ENCODE results near the gene HSD11B2.

HSD11B2 gene

GRCh38 chr16:67404740-67405226, 26.1 kb upstream of the HSD11B2 start:
- peaks cover 3% of the 10 kb centered on the region for H3K79me2 ChIP-seq (ENCODE audit: control insufficient read depth, insufficient read depth, low read length, poor library complexity)
- no peak overlapping the region for H3K9ac ChIP-seq (ENCODE audit: low read length)
- H3K9me3 ChIP-seq (ENCODE audit: insufficient read depth, low read depth, low read length), result peaks cover under 1% of the 10 kb centered on the region
- no peak overlapping the region for H2AFZ ChIP-seq (ENCODE audit: insufficient read depth, low read length, poor library complexity)
- H2AK5ac ChIP-seq (ENCODE audit: low read length), result no peak overlapping the region
- no peaks in the 10 kb centered on the region for H3K27me3 ChIP-seq (ENCODE audit: insufficient read depth, low read length)
- no peak overlapping the region for H3K4ac ChIP-seq (ENCODE audit: low read depth, low read length)
- H4K12ac ChIP-seq (ENCODE audit: low read depth, low read length), result no peak overlapping the region
- H3K79me1 ChIP-seq (ENCODE audit: low read length), result peaks cover 26% of the 10 kb centered on the region
- peak overlapping the region; percentile 86 for H4K91ac ChIP-seq (ENCODE audit: low read depth, low read length)
- peak overlapping the region; percentile 71 for H2BK5ac ChIP-seq (ENCODE audit: low read depth, low read length, poor library complexity)
- H3K23ac ChIP-seq (ENCODE audit: low read length), result no peak overlapping the region
- peaks cover 21 to 23% of the 10 kb centered on the region in 2 experiments for H3K4me1 ChIP-seq (ENCODE audit: control insufficient read depth in 1 of 2, insufficient read depth in 2 of 2, low read length in 2 of 2)
- peak overlapping the region; percentile 69 for H2BK120ac ChIP-seq (ENCODE audit: insufficient read depth, low read length, poor library complexity)
- DNase-seq, result peak; percentile 98 to 99
- H3K4me3 ChIP-seq (ENCODE audit: low read depth, low read length), result no peak overlapping the region
- peak overlapping the region; percentile 55 for H3K18ac ChIP-seq (ENCODE audit: low read length)
- WGBS (ENCODE audit: extremely low coverage, insufficient coverage, insufficient read length), result no CpG with 5 or more reads among the region's 5 CpGs
- peak overlapping the region; percentile 58 for H3K14ac ChIP-seq (ENCODE audit: low read length)
- no peaks in the 10 kb centered on the region for H3K36me3 ChIP-seq (ENCODE audit: control insufficient read depth in 1 of 2, insufficient read depth in 2 of 2, low read length in 2 of 2)
- no peak overlapping the region for H4K8ac ChIP-seq (ENCODE audit: low read depth, low read length)
- H3K4me2 ChIP-seq (ENCODE audit: low read length), result peak overlapping the region; percentile 17
- peak overlapping the region; percentile 72 for H3K27ac ChIP-seq (ENCODE audit: low read depth, low read length)
- H2BK12ac ChIP-seq (ENCODE audit: low read length), result no peak overlapping the region

GRCh38 chr16:67405336-67405735, 25.6 kb upstream of the HSD11B2 start:
- H3K4me3 ChIP-seq (ENCODE audit: low read depth, low read length), result no peak overlapping the region
- no peaks in the 10 kb centered on the region for H3K27me3 ChIP-seq (ENCODE audit: insufficient read depth, low read length)
- no peaks in the 10 kb centered on the region for H3K36me3 ChIP-seq (ENCODE audit: control insufficient read depth in 1 of 2, insufficient read depth in 2 of 2, low read length in 2 of 2)
- peaks cover 28% of the 10 kb centered on the region for H3K79me1 ChIP-seq (ENCODE audit: low read length)
- DNase-seq, result no peak
- H4K91ac ChIP-seq (ENCODE audit: low read depth, low read length), result peak overlapping the region; percentile 86
- H3K27ac ChIP-seq (ENCODE audit: low read depth, low read length), result peak overlapping the region; percentile 70
- peaks cover 21 to 23% of the 10 kb centered on the region in 2 experiments for H3K4me1 ChIP-seq (ENCODE audit: control insufficient read depth in 1 of 2, insufficient read depth in 2 of 2, low read length in 2 of 2)
- H3K23ac ChIP-seq (ENCODE audit: low read length), result no peak overlapping the region
- peak overlapping the region; percentile 37 for H3K4ac ChIP-seq (ENCODE audit: low read depth, low read length)
- H3K14ac ChIP-seq (ENCODE audit: low read length), result peak overlapping the region; percentile 75
- H3K79me2 ChIP-seq (ENCODE audit: control insufficient read depth, insufficient read depth, low read length, poor library complexity), result peaks cover 3% of the 10 kb centered on the region
- no peaks in the 10 kb centered on the region for H3K9me3 ChIP-seq (ENCODE audit: insufficient read depth, low read depth, low read length)
- H3K4me2 ChIP-seq (ENCODE audit: low read length), result peak overlapping the region; percentile 17
- no CpG with 5 or more reads among the region's 8 CpGs for WGBS (ENCODE audit: extremely low coverage, insufficient coverage, insufficient read length)
- peak overlapping the region; percentile 61 for H2BK12ac ChIP-seq (ENCODE audit: low read length)
- H3K18ac ChIP-seq (ENCODE audit: low read length), result no peak overlapping the region
- H4K8ac ChIP-seq (ENCODE audit: low read depth, low read length), result peak overlapping the region; percentile 59
- no peak overlapping the region for H4K12ac ChIP-seq (ENCODE audit: low read depth, low read length)
- H2BK5ac ChIP-seq (ENCODE audit: low read depth, low read length, poor library complexity), result peak overlapping the region; percentile 44
- no peak overlapping the region for H2AK5ac ChIP-seq (ENCODE audit: low read length)
- H3K9ac ChIP-seq (ENCODE audit: low read length), result no peak overlapping the region
- H2AFZ ChIP-seq (ENCODE audit: insufficient read depth, low read length, poor library complexity), result no peak overlapping the region
- peak overlapping the region; percentile 65 for H2BK120ac ChIP-seq (ENCODE audit: insufficient read depth, low read length, poor library complexity)

- peaks cover 3% of the 10 kb centered on the region for H3K79me2 ChIP-seq (ENCODE audit: control insufficient read depth, insufficient read depth, low read length, poor library complexity)
- no peaks in the 10 kb centered on the region for H3K36me3 ChIP-seq (ENCODE audit: control insufficient read depth in 1 of 2, insufficient read depth in 2 of 2, low read length in 2 of 2)
- peak overlapping the region; percentile 55 for H2AK5ac ChIP-seq (ENCODE audit: low read length)
- H4K8ac ChIP-seq (ENCODE audit: low read depth, low read length), result peak overlapping the region; percentile 61
- peak overlapping the region; percentile 3 for H3K18ac ChIP-seq (ENCODE audit: low read length)
- H2BK5ac ChIP-seq (ENCODE audit: low read depth, low read length, poor library complexity), result peak overlapping the region; percentile 2
- H2BK120ac ChIP-seq (ENCODE audit: insufficient read depth, low read length, poor library complexity), result peak overlapping the region; percentile 33
- no peak overlapping the region for H4K12ac ChIP-seq (ENCODE audit: low read depth, low read length)
- H3K27ac ChIP-seq (ENCODE audit: low read depth, low read length), result no peak overlapping the region
- H3K4me2 ChIP-seq (ENCODE audit: low read length), result no peak overlapping the region
- peak overlapping the region; percentile 60 for H4K91ac ChIP-seq (ENCODE audit: low read depth, low read length)
- H3K14ac ChIP-seq (ENCODE audit: low read length), result peak overlapping the region; percentile 34
- no peak overlapping the region for H3K9ac ChIP-seq (ENCODE audit: low read length)
- no peak overlapping the region for H2AFZ ChIP-seq (ENCODE audit: insufficient read depth, low read length, poor library complexity)
- peaks cover 28% of the 10 kb centered on the region for H3K79me1 ChIP-seq (ENCODE audit: low read length)
- DNase-seq, result no peak
- no CpG with 5 or more reads among the region's 18 CpGs for WGBS (ENCODE audit: extremely low coverage, insufficient coverage, insufficient read length)
- no peak overlapping the region for H3K4me3 ChIP-seq (ENCODE audit: low read depth, low read length)
- no peak overlapping the region for H3K23ac ChIP-seq (ENCODE audit: low read length)
- peak overlapping the region; percentile 4 for H3K4ac ChIP-seq (ENCODE audit: low read depth, low read length)
- peak overlapping the region; percentile 85 for H2BK12ac ChIP-seq (ENCODE audit: low read length)
- H3K27me3 ChIP-seq (ENCODE audit: insufficient read depth, low read length), result no peaks in the 10 kb centered on the region
- H3K4me1 ChIP-seq (ENCODE audit: control insufficient read depth in 1 of 2, insufficient read depth in 2 of 2, low read length in 2 of 2), result peaks cover 21 to 23% of the 10 kb centered on the region in 2 experiments
- no peaks in the 10 kb centered on the region for H3K9me3 ChIP-seq (ENCODE audit: insufficient read depth, low read depth, low read length)
Observed at GRCh38 chr16:67406111-67406971, 24.6 kb upstream of the HSD11B2 start.

GRCh38 chr16:67407176-67407787, 23.6 kb upstream of the HSD11B2 start:
- Histone ChIP-seq H3K27ac (ENCODE audit: low read depth, low read length) (no peak overlapping the region), H3K4me1 (ENCODE audit: control insufficient read depth in 1 of 2, insufficient read depth in 2 of 2, low read length in 2 of 2) (peaks cover 21 to 23% of the 10 kb centered on the region in 2 experiments), H4K91ac (ENCODE audit: low read depth, low read length) (peak overlapping the region; percentile 19), H4K8ac (ENCODE audit: low read depth, low read length) (no peak overlapping the region), H3K9me3 (ENCODE audit: insufficient read depth, low read depth, low read length) (no peaks in the 10 kb centered on the region), H2BK5ac (ENCODE audit: low read depth, low read length, poor library complexity) (no peak overlapping the region), H2BK120ac (ENCODE audit: insufficient read depth, low read length, poor library complexity) (peak overlapping the region; percentile 18), H3K36me3 (ENCODE audit: control insufficient read depth in 1 of 2, insufficient read depth in 2 of 2, low read length in 2 of 2) (no peaks in the 10 kb centered on the region), H4K12ac (ENCODE audit: low read depth, low read length) (no peak overlapping the region), H3K23ac (ENCODE audit: low read length) (no peak overlapping the region), H3K27me3 (ENCODE audit: insufficient read depth, low read length) (no peaks in the 10 kb centered on the region), H3K4ac (ENCODE audit: low read depth, low read length) (no peak overlapping the region), H3K4me3 (ENCODE audit: low read depth, low read length) (no peak overlapping the region), H2BK12ac (ENCODE audit: low read length) (peak overlapping the region; percentile 15), H3K79me1 (ENCODE audit: low read length) (peaks cover 28% of the 10 kb centered on the region), H3K18ac (ENCODE audit: low read length) (no peak overlapping the region), H3K9ac (ENCODE audit: low read length) (no peak overlapping the region), H3K4me2 (ENCODE audit: low read length) (no peak overlapping the region), H3K14ac (ENCODE audit: low read length) (no peak overlapping the region), H2AFZ (ENCODE audit: insufficient read depth, low read length, poor library complexity) (no peak overlapping the region), H2AK5ac (ENCODE audit: low read length) (peak overlapping the region; percentile 83), H3K79me2 (ENCODE audit: control insufficient read depth, insufficient read depth, low read length, poor library complexity) (peaks cover 3% of the 10 kb centered on the region)
- WGBS (ENCODE audit: extremely low coverage, insufficient coverage, insufficient read length), result no CpG with 5 or more reads among the region's 7 CpGs
- DNase-seq, result no peak

All from trophoblast cell (in vitro differentiated cells and primary cell).